NCI-H187 (cell line): Measurements from ENCODE around the gene EXT2.

Experiments used
- DNase-seq, 2 experiments: peaks; one replicate each; lab custom pipeline; 2025; lab: John Stamatoyannopoulos, UW

The EXT2 gene

DNA sequence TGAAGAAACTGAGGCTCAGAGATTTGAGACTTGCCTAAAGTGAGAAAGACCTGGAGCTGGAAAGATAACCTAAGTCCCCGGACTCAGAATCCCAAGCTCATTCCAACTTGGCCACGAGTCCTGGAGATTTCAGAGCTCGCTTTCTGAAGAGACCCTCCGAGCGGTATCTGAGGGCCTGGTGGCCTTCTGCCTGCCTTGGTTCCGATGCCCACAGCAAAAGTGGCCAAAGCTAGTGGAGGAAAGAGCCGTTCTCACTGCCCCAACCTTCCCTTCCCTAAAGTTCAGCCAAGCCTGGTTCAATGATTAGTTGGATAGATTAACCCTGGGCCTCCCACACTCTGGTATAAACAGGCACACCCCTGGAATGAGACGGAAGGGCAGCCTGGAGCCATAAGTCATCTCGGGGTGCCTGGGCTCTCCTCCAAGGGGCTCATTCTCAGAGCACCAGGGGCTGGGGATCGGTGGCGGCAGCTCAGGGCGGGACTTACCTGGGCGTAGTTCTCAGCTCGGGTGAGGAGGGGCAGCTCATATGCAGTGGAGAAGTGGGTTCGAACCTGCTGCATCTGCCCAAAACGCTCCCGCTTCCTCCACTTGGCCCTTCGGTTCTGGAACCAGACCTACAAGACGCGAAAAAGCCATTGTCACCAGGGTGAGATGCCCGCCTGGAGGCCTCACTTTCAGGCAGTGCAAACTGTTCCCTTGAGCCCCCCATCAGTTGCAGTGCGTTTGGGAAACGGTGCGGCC is 171.7 kb downstream of the EXT2 start:
- DNase-seq: no peak

DNA sequence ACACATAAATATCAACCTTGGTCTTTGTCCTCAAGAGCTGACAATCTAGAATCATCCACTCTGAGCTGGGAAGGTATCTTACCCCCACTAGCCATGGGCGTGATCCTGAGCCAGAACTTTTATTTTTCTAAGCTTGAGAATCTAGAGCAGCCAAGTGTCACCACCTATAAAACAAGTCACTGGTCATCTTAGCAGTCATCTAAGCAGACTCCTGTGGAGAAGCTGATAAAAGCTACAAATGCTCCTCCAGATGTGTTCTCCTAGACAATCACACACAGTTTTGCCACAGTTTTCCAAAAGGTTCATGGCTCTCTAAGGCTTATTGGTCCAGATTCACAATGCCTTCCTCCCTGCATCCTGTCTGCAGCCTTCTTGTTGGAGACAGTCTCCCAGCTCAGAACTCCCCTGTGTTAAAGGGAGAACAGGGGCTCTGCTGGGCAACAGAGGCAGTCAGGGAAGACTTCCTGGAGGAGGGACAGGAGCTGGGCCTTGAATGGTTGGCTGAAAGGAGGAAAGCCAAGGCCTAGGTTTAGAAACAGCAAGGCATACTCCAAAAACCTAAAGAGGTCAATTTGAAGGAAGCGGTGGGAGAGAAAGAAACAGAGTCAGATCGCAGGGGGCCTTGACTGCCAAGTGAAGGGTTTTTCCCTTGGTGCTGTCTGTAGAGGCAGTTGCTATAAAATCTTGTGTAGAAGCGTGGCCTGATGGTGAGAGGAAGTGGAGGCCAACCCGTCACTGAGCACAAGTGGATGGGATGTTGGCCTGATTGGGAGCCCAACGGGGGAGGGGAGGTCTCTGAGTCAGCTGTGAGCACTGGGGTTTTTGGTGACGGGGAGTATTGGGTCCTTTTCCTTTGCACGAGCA is 172.5 kb downstream of the EXT2 start:
- no peak for DNase-seq

DNA sequence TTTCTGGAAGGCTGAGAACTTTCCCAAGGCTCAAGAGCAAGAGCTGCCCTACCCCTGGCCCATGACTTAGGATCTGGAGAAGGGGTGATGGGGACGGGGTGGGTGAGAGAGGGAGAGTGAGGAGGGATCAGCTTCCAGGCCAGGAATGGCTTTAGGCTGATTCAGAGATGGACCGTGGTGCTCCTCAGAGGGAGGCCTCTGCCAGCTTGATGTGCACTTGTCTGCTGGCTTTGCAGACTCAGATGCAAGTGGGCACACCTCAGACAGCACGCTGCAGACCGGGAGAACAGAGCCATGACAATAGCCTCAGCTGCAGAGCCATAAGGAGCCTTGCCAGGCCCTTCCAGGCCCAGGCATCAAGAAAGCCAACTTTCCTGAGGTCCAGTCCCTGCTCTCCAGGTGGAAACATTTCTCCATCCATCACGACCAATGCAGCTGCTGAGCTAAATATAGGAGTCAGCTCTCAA is 173.2 kb downstream of the EXT2 start:
- DNase-seq: no peak

DNA sequence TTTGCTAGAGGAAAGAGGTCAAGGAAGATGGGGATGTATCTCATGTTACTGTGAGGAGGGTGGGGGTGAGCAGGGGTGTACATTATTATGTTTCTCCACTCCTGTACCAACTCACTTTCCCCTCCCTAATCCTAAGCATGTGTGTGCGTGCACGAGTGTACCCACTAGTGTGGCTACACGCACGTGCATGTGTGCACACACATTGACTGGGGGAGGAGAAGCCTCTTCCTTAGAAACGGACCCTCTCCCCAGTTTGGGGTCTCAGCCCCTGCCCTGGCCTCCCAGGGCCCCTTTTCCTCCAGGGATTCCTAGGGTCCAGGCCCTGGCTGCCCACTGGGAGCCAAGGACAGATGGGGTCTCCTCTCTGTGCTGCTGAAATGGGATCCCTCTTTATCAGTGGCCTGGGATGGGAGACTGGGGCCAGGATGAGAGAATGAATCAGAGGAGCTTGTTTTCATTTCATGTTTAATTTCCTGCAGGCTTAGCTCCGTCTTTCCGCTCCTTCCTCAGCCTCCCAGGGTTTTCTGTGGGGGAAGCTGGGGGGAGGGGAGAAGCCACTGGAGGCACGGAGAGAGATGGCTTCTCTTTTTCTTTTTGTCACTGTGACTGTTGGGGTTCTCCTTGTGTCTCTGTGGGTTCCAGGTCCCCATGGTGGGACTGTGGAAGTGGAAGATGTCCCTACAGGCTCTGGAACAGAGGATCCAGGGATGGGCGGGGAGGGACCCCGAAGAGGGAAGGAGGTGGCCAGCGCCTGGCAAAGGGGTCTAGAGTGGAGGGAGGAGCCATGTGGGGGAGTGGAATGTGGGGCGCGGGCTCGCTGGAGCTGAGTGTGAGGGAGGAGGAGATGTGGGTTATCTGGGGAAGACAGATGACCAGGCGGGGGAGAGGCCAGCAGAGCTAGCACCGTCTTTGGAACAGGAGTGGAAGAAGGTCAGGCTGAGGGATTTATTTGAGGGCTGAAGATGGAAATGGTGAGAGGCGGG is 174.2 kb downstream of the EXT2 start:
- DNase-seq: no peak

DNA sequence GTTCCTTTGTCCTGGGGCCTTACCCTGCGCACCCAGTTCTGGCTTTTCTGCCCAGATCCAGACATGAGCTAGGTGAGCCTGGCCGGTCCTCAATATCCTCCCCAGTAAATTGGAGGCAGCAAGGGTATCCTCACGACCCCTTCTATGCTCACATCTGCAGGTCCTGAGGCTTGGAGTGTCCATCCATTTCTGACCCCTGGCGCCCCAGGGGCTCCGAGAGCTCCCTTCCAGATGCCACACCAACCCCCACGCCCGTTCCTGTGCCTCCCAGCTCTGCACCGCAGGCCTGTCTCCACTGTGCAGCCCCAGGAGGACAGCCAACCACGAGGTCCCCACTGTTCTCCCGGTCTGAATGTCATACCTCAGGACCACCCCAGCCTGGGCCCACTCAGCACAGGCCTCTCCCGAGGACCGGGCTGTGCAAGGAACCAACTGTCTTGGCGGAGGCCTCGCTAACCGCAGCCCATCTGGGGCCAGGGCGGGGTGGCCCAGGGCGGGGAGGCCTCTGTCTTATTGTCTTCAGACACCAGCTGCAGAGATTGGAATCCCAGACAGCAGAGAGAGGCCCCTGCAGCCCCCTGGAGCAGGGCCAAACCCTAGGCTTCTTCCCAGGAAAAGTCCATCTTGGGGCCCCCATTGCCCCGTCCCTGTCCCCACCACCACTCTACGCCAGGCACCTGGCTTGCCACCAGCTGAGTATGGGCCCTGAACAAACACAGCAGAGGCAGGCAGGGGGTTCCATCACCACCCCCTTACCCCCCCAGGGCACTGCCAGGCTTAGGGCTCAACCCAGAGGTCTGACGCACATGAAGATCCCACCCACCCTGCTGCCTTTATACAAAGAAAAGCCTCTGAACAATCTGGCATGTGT is 175.2 kb downstream of the EXT2 start:
- no peak for DNase-seq

DNA sequence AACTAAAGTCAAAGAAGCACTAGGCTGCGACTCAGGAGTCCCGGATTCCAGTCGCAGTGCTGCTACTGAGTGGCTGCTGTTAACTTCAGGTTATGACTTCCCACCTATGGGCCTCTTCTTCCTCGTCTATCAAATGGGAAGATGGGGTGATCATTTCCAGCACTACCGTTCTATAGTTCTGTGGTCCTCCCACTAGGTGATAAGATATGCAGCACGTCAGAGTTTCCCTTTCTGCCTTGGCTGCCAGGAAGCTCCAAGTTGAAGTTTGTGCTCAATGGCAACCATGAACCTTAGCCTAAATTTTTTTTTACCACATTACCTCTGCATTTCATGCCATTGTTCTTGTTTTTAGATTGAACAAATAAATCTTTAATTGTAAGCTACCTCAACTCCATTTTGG is 175.8 kb downstream of the EXT2 start:
- no peak for DNase-seq

DNA sequence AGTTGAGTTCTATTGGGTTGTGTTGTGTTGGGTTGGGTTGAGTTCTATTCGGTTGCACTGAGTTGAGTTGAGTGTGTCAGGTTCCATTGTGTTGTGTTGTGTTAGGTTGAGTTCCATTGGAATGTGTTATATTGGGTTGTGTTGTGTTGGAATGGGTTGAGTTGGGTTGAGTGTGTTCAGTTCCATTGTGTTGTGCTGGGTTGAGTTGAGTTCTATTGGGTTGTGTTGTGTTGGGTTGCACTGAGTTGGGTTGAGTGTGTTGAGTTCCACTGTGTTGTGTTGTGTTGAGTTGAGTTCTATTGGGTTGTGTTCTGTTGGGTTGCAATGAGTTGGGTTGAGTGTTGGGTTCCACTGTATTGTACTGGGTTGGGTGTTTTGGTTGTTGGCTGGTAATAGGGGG is 178.9 kb downstream of the EXT2 start:
- no peak for DNase-seq

DNA sequence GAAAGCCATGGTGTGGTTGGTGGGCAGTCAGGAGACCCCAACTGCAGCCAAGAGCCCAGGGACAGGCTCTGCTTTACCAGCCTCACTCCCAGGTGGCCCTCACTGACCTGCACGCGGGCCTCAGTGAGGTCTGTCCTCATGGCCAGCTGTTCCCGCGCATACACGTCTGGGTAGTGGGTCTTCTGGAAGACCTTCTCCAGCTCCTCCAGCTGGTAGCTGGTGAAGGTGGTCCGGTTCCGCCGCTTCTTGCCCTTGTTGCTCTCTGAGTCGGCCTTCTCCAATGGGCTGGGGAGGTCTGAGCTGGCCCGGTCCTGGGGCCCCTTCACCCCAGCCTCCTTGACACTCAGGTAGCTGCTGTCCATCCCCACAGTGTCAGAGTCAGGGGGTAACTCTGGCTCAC is 179.8 kb downstream of the EXT2 start:
- DNase-seq: no peak

DNA sequence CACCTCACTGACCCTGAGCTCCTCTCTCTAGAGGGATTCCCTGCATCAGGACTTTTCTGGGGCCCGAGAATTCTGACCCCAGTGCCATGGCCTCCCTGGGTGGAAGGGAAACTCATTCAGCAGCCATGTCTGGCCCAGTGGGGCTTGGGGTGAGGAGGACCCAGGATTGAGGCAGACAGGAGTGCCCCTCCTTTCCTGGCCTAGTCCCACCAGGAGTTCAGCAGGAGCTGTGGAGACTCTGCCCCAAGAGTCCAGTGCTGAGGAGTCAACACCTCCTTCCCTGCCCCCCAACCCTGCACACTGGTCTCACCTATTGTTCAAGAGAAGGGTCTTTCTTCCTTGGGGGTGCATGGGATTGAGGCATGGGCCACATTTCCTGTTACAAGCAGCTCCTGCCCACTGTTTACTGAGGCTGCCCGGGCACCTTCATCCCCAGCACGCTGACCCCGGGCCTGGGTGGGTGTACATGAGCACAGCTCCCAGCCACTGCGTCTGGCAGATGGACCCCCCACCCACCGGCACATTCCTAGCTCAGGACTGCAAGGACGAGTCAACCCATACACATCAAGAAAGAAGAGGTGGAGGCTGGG is 180.6 kb downstream of the EXT2 start:
- DNase-seq: no peak

DNA sequence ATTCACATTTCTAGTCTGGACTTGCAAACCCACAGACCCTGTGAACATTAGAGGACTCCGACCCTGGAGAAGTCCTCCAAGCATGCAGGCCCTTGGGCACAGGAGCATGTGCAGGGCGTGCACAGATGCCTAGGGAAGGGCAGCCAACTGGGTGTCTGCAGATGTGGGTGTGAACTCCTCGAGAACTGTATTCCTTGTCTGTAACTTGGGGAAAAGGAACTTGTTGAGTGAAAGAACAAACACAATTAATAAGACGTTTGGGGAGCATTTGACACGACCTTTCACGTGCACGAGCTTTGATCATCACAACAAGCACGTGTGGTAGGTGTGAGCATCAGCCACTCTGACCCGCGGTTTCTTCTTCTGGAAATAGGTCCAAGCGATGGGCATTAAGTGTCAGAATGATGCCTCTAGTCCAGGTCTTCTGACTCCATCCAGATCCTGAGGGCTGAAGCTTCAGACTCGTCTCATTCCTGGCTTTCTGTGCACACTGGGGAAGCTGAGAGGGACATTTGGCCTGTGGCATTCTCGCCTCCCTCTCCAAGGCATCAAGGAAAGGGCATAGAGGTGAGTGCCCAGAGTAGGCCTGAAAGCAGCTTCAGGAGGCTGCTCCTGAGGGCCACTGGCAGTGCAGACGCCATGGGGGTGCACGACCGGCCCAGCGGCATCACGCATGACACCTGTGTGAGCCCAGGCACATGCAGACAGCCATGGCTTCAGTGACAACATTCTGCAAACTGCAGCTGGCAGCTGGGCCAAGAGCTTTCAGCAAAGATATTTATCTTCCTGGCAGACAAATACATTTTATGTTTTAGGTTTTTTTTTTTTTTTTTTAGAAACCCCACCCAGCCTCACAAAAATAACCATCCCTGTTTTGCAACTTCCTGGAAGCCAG is 182.0 kb downstream of the EXT2 start:
- DNase-seq: no peak

DNA sequence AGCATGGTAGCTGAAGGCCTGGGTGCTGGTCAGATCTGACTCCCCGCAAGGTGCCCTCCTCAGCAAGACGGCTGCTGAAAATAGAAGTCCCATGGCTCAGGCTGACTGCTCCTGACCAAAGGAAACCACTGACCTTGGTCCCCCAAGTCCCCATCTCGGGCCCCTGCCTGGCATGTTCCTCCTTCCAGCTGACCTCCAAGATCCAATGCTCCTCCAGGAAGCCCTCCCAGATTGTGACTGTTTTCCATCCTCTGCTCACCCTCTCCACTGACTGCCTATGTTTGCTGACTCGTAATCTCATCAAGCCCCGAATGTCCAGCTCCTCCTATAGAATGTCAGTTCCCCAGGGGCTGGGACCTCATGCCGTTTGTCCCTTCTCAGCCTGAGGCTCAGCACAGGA is 184.0 kb downstream of the EXT2 start:
- DNase-seq: no peak

DNA sequence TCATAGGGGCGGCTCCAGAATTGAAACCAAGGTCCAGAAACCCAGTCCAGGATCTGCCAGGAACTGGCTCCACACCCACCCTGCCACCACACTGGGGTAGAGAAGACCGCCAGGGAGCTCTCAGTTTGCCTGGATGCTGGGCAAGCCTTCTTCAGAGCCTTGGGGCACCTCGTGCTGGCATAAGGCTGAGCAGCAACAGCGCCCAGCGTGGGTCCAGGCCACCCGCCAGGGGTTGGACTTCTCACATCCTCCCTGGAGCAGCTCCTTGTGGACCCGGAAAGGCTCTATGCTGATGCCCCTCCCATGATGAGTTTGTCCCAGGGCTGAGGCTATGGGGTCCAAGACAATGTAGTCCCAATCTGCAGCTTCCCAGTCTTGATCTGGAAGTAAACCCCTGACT is 184.8 kb downstream of the EXT2 start:
- DNase-seq: no peak

DNA sequence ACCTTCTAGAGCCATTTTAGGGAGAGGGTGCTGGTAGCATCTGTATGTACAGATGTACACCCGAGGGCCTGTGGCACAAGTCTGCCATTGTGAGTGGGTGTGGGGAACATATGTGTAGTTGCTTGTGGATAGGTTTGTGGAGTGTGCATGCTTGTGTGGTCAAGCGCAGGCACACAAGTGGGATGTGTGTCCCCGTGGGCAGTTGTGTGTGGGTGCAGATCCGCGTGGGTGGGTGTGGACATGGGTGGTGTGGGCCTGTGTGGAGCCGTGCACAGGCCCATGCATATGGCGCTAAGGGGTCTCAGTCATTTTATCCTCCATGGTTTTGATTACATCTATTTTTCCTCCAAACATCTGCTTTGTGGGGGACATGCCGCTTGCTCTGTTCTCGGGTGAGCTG is 185.7 kb downstream of the EXT2 start:
- DNase-seq: no peak

DNA sequence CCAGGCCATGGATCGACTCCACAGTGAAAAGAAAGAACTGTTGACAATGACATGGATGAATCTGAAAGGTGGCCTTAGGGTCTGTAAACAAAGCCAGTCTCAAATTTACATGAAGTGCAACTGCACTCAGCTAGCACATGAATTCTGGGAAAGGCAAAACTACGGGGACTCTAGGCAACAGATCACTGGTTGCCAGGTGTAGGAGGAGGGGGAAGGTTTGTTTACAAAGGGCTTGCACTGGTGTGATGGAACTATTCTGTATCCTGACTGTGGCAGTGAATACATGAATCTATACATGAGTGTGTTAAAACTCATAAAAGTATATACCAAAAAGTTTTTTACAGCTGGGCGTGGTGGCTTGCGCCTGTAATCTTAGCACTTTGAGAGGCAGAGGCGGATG is 187.1 kb downstream of the EXT2 start:
- no peak for DNase-seq

DNA sequence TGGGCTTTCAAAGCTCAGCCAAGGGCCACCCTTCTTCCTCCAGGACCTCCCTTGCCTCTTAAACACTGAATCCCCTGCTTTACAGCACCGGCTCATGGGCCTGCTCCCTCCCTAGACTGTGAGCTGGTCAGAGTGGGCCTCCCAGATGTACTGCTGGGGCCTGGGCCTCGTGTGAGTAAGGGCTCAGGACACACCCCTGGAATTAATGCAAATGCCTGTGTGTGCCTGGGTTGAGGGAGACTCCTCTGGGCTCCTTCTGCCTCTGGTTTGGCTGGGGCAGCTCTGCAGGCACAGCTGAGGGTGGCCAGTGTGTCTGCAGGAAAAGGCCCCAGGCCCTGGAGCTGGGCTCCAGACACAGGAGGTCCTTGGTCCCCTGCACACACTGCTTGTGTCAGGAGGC is 190.3 kb downstream of the EXT2 start:
- no peak for DNase-seq

DNA sequence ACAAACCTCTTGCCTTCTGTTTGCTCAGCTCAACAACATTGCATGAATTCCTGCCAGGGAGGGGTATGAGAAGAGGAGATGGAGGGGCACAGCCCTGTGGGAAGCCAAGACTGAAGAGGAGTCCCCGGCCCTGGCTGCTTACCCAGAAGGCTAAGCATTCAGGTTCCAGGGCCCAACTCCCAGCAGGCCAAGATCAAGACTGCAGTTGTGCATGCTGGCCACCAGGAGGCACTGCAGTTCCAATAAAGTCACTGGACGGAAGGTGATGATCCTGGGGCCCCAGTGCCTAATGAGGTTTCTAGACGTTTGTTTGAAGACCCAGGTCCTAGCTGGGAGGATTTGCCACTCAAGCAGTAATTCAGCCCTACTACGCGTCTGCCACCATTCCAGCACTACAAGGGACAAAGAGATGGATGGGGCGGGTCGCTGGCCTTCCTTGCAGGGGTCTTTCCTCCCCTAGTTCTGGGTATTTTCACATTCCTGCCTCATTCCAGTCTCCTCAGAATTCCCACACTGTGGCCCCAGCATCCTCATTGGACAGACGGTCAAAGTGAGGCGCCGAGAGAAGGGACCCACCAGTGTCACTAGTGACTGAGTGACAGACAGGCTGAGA is 190.9 kb downstream of the EXT2 start:
- DNase-seq: no peak

DNA sequence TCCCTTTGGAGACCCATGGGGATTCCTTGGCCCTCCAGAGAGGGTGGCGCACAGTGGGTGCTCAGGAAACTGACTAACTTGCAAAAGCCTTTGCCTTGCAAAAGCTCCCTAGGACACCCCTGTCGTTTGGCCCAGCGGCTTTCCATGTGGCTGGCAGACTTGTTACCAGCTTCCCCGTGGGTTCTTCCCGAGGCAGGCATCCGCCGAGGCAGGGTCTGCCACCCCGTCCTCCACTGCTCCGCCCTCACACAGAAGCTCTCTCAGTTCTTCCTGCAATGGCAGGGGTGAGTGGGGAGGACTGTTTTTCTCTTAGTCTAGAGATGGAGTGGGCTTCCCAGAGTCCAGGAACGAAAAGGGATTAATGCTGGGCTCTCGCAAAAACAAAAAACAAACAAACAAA is 191.4 kb downstream of the EXT2 start:
- no peak for DNase-seq

DNA sequence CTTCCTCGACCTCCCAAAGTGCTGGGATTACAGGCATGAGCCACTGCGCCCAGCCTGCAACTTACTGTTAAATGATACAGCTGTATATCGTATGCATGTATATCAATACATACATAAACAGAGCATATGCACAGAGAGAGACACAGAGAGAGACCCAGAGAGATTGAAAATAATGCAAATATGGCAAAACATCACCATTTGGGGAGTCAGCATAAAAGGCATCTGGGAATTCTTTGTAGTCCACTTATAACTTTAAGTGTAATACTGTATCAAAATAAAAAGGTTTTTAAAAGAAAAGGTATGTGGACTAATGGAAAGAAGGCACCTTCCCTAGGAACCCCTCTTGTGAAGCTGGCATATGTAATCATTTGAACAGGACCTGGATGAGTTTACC is 192.7 kb downstream of the EXT2 start:
- DNase-seq: no peak

DNA sequence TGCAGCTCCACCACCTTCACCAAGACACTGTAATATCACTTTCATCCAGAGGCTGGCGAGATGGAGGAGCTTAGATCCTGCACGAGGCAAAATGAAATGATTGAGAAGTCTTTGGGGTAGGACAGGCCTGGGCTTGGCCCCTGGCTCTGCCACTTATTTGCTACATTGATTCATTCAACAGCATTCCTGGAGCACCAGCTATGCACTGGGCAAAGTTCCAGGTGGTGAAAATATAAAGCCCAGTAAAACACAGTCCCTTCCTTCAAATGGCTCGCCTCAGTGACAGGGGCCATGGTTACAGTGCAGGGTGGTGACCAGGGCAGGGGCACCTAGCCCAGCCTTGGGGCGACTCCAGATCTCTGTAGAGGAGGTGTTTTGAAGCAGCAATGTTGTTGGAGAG is 194.7 kb downstream of the EXT2 start:
- no peak for DNase-seq
